ENCODE data around the gene EPPIN.
"Not testable (repeated sequence)": the region's sequence is repeated elsewhere in the genome, so short reads cannot be mapped to it uniquely, and the experiment has no call there.

EPPIN gene

GRCh38 chr20:45547206-45547770, at the start of gene EPPIN:
Gene EPPIN, minus strand, starts transcription at chr20:45547401. Its CDS starts 44 bp downstream, at chr20:45547357.
- DNase-seq = no peak

GRCh38 chr20:45595235-45595634, 48.0 kb upstream of the EPPIN start:
- DNase-seq = no peak

DNA sequence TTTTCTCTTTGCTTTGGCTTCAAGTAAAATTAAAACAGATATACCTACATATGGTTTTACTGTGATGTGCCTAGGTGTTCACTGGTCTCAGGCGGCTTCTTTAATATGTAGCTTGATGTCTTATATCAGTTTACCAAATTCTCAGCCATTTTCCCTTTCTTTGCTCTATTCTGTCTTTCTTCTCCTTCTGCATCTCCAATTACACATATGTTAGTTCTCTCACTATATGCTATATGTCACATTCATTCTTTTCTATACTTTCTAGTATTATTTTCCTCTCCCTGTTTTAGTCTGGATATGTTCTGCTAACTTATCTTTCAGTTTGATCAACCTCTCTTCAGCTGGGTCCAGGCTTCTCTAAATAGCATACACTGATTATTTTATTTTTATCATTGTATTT, 46.3 kb upstream of the EPPIN start:
- no peak for DNase-seq

- DNase-seq = peak; percentile 11
Observed at GRCh38 chr20:45592574-45593189, 45.5 kb upstream of the EPPIN start.

DNA sequence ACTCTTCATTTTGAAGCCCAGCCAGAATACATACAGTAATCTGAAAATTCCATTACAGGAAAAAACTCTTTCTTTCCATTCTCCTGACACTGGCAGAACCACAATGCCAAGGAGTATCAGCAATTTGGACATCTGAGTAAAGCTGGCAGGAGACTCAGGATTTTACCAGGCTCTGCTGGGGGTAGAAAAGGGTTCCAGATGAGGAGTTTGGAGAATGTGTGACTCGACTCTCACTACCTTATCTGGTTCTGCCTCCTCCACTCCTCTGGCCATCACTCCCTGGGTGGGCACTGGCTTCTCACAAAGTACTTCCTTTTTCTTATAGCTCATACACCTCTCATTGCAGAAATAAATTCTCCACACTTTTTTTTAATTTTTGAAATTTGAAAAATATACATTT, 42.5 kb upstream of the EPPIN start:
- DNase-seq = no peak

DNA sequence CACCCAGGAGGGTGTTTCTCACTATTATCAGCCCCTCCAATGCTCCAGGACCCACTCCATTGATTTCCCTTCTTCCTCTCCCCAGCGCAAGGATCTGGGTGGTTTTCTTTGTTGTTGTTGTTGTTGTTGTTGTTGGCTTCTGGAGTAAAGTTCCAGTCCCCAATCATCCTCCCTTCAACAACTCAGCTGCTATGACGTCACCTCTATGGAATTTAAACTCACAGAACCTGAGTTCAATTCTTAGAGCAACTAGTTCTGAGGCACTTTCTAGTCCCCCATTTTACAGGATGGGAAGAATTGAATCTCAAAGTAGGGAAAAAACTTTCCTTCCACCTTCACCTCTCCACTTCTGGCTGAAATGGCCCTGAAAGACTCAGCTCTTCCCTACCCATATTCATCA, 41.6 kb upstream of the EPPIN start:
- no peak for DNase-seq

DNA sequence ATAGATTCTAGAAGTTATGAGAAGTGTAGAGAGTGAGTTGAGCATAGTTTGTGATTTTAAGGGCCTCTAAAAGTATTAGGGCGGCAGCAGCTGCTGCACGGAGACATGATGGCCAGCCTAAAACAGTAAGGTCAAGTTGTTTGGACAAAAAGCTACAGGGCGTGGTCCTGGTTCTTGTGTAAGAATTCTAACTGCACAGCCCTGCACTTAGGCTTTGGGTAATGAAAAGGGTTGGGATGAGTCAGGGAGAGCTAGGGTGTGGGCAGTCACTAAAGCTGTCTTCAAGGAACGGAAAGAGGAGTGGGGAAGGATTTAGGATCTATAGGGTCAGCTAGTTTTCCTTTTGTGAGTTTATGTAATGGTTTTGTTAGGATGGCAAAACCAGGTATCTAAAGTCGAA, 38.8 kb upstream of the EPPIN start:
- not testable (repeated sequence) for DNase-seq

GRCh38 chr20:45584294-45584693, 37.1 kb upstream of the EPPIN start:
- DNase-seq = not testable (repeated sequence)

- no peak for DNase-seq
Observed at GRCh38 chr20:45583502-45583901, 36.3 kb upstream of the EPPIN start.

- DNase-seq = no peak
Observed at GRCh38 chr20:45581702-45582101, 34.5 kb upstream of the EPPIN start.

- no peak for DNase-seq
Observed at GRCh38 chr20:45579184-45579583, 32.0 kb upstream of the EPPIN start, which contains the start of gene WFDC8. Gene WFDC8, minus strand, starts transcription at chr20:45579284. Its CDS starts 37 bp downstream, at chr20:45579247.

- DNase-seq = no peak
Observed at GRCh38 chr20:45578231-45578630, 31.0 kb upstream of the EPPIN start.

DNA sequence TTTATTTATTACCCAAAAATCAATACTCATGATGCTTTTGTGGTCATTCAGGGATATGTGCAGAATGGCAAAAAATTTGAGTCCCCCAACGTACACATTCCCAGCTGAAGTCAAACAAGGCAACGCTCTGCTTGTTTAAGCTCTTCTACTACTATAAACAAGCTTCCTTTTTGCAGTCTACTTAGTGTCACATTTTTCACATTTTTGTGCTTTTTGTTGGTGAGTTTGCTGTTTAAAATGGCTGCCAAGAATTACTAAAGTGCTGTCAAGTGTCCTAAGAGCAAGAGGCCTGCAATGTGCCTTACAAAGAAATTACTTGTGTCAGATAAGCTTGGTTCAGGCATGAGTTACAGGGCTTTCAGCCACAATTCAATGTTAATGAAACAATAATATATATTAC, 29.8 kb upstream of the EPPIN start:
- DNase-seq = no peak

- no peak for DNase-seq
Observed at GRCh38 chr20:45575931-45576330, 28.7 kb upstream of the EPPIN start.

GRCh38 chr20:45569650-45570049, 22.4 kb upstream of the EPPIN start:
- not testable (repeated sequence) for DNase-seq

GRCh38 chr20:45564760-45565276, 17.6 kb upstream of the EPPIN start:
- no peak for DNase-seq

DNA sequence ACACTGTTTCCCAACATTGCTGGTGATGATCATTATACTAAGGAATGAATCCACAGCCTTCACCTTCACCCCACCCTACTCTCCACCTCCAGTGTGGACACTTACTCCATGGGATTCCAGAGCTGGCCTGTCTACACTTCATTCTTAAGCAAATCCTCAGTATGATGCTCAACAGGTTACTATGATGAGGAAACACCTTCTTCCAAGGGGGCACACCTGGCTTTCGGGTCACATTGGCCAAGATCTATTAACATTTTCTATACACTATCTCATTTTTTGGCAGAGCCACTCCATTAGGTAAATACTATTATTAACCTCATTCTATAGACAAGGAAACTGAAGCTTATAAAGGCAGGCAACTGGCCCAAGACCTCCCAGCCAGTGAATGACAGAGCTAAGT, 8.0 kb upstream of the EPPIN start:
- DNase-seq = no peak

DNA sequence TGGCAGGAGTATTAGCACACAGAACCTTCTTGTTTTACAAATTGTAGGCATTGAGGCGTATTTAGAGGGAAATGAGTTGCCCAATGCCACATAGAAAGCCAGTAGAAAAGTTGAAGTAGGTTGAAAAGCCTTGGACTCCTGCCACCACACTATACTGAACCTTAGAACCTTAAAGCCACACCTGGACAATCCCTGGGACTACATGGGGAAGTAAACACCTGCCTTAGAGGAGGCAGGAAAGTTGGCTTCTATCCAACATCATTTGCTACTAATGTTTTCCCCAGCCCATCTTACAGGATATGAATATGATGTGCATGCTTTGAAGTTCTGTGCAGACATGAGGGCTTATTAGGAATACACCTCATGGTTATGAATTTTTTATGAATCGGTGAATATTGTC, 5.3 kb upstream of the EPPIN start:
- no peak for DNase-seq

DNA sequence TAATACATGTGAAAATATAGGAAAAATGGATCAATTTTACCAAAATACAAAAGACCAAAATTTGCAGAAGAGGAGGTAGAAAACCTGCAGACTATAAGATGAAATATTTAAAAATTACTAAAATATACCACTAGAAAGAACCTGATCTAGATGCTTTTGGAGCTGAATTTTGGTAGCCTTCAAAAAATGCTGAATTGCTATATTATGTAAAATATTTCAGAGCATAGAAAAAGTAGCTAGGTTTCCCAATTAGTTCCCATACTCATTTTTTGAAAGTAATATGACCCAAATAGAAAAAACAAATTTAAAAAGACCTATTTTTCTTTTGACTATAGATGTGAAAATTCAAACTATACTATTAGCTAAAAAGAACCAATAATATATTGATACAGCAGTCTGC, 3.6 kb upstream of the EPPIN start:
- DNase-seq = no peak

GRCh38 chr20:45548410-45548809, 1.2 kb upstream of the EPPIN start:
- DNase-seq = no peak

- peak; percentile 14 for DNase-seq
Observed at GRCh38 chr20:45545754-45546453, 1.3 kb downstream of the EPPIN start.

DNA sequence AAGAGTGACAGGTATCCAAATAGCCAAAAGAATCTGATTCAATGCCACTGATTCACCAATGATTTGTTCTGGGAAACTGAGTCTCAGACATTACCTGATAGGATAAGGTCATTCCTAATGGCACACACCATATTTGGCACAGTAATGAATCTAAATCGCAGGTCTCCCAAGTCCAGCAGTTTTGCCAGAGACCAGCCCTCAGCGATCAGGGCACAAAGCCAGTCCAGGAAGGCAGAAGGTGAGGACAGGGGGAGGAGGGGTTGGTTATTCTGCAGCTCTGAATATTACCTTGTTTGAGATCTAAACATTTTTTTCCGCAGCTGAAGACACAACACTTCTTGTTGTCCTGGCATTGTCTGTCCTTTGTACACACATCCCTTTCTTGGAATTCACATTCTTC, 1.9 kb downstream of the EPPIN start:
- DNase-seq = no peak

DNA sequence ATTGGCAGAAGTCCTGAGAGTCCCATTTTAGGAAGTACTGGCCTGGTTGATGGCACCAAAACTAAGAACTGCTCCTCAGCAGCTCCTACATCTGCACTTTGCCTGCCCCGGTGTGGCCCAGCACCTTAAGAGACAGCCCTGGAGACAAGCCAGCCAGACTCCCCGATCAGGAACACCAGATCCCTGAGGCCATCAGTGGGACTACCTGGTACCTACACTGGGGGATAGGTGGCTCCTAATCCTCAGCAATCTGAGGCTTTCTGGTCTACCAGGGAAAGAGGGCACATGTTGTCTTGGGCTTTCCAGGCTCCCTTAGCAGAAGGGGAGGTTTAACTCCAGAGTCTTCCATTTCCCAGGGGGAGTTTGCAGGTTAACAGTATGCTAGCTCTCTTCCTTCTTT, 7.8 kb downstream of the EPPIN start, which contains the start of gene WFDC6:
Gene WFDC6, minus strand, starts transcription at position 101 of the 400 bp plus-strand sequence. Its CDS starts 75 bp downstream, at position 26.
- no peak for DNase-seq

GRCh38 chr20:45538209-45538799, 8.9 kb downstream of the EPPIN start:
- no peak for DNase-seq

Measured in NCI-H526 treated with DMSO at 0.1 percent for 48 hours (cell line).